HG03025 (cell line): ENCODE data around the gene LIN7B.
"Not testable (repeated sequence)": the region's sequence is repeated elsewhere in the genome, so short reads cannot be mapped to it uniquely, and the experiment has no call there.

ENCODE experiments used
- ATAC-seq: cut with Tn5 transposase; IDR thresholded peaks from one replicate; pipeline ENCODE4 v1.9.1; 2021; ENCODE audit warnings: mild to moderate bottlenecking, moderate library complexity; ENCODE audit not compliant: unreplicated experiment, low FRiP score

The LIN7B gene

GRCh38 chr19:49113762-49114629, at the start of gene LIN7B:
LIN7B (plus strand) TSS chr19:49114370; CDS start chr19:49114405, 35 bp downstream.
- ATAC-seq, result no peak

GRCh38 chr19:49064768-49065611, 49.2 kb upstream of the LIN7B start, which contains the start of gene NTF4:
NTF4 (minus strand) TSS chr19:49064818; CDS start chr19:49061997, 2,821 bp downstream.
- no peak for ATAC-seq

- ATAC-seq, result no peak
Measured at GRCh38 chr19:49065905-49066512, 48.2 kb upstream of the LIN7B start.

GRCh38 chr19:49067554-49067953, 46.6 kb upstream of the LIN7B start:
- no peak for ATAC-seq

GRCh38 chr19:49069026-49069425, 45.1 kb upstream of the LIN7B start:
- no peak for ATAC-seq

- ATAC-seq, result no peak
Measured at GRCh38 chr19:49070416-49070815, 43.8 kb upstream of the LIN7B start.

- ATAC-seq, result no peak
Measured at GRCh38 chr19:49071860-49072547, 42.2 kb upstream of the LIN7B start.

GRCh38 chr19:49073514-49074378, 40.4 kb upstream of the LIN7B start:
- no peak for ATAC-seq

GRCh38 chr19:49074869-49075268, 39.3 kb upstream of the LIN7B start:
- not testable (repeated sequence) for ATAC-seq

- ATAC-seq, result no peak
Measured at GRCh38 chr19:49080392-49080791, 33.8 kb upstream of the LIN7B start.

- ATAC-seq, result no peak
Measured at GRCh38 chr19:49081273-49081672, 32.9 kb upstream of the LIN7B start.

- no peak for ATAC-seq
Measured at GRCh38 chr19:49084206-49085019, 29.8 kb upstream of the LIN7B start.

GRCh38 chr19:49085020-49085867, 28.9 kb upstream of the LIN7B start, which contains the start of gene SNRNP70:
SNRNP70 (plus strand) TSS chr19:49085451; CDS start chr19:49086415, 964 bp downstream.
- ATAC-seq, result peak; percentile 86

GRCh38 chr19:49085868-49086232, 28.3 kb upstream of the LIN7B start:
- no peak for ATAC-seq

GRCh38 chr19:49086296-49086695, 27.9 kb upstream of the LIN7B start:
- ATAC-seq, result no peak

GRCh38 chr19:49091391-49092038, 22.7 kb upstream of the LIN7B start:
- ATAC-seq, result no peak

- ATAC-seq, result no peak
Measured at GRCh38 chr19:49092686-49093085, 21.5 kb upstream of the LIN7B start.
